Caki2 (cell line): ENCODE data around the gene ADGRG1. TPM values are rescaled to one million over a fixed set of nuclear protein-coding genes. Genes with fewer than 3 reads are reported as not detected.
A peak's percentile ranks its signal among the peaks of the same experiment; 100 is the strongest.

ENCODE experiments used
- DNase-seq: peaks from one replicate; pipeline ENCODE4 v3.0.0-alpha.2; 2015; ENCODE audit warnings: low read depth
- in situ Hi-C: cut with HindIII; loops from 2 replicates; pipeline ENCODE4 v1.10.0; 2016; ENCODE audit warnings: low sequenced_read_pairs, low pct_unique_long_range_greater_than_20kb, mixed read lengths
- total RNA-seq: library from RNA; depleted of rRNA; stranded (reverse); fragments of >200 nt; shearing (Covaris generic); gene quantifications from 2 replicates; pipeline ENCODE4 v1.2.3, GENCODE V29; 2014; ENCODE audit warnings: low replicate concordance

ADGRG1 gene
- total RNA-seq, 1 experiment from 2014 or later = 32.2 TPM

DNA sequence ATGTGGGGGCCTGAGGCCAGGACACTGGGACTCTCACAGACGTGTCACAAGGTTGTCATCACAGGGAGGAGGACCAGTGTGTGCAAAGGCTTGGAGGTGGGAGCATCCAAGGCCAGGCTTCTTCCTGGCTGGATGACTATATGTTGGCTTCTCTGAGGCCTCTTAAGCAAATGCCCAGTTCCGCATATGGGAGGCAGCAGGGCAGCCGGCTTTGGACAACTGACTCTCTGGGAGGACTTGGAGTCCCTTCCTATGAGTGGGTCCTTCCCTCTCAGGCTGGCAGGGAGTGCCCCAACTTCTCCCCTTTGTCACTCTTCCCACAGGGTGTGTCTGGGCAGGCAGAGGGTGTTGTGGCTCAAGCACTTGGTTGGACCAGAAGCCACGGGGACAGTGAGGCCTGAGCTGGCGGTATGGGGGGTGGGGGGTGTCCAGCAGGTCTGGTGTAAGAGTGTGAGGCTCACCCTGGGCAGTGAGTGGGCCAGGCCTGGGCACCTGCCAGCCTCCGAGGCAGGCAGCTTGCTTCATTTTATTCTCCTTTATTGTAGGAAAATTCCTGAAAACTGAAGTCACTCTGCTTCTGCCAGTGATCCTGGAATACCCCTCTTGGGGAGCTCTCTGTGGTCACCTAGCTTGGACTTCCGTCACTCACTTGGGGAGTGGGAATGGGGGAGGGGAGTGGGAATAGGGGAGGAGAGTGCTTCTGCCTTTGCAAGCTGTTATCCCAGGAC, 14.9 kb downstream of the ADGRG1 start:
- in situ Hi-C loops = no loop called here
- DNase-seq = peak; percentile 39

DNA sequence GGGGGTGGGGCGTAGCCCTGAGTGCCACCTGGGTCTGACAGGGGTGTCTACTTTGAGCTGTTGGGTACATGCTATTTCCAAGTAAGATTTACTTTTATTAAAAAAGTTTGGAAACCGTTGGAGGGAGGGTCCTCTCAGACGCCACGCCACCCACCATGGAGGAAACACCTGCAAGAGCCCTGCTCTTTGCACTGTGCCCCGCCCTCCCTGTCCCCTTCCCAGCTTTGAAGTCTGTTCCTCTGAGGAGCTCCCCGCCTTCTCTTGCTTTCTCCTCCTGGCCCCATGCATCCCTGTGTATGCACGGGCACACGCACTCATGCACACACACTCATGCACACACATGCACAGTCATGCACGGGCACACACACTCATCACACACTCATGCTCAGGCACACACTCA, 15.5 kb downstream of the ADGRG1 start:
- no peak for DNase-seq
- in situ Hi-C loops = no loop called here

DNA sequence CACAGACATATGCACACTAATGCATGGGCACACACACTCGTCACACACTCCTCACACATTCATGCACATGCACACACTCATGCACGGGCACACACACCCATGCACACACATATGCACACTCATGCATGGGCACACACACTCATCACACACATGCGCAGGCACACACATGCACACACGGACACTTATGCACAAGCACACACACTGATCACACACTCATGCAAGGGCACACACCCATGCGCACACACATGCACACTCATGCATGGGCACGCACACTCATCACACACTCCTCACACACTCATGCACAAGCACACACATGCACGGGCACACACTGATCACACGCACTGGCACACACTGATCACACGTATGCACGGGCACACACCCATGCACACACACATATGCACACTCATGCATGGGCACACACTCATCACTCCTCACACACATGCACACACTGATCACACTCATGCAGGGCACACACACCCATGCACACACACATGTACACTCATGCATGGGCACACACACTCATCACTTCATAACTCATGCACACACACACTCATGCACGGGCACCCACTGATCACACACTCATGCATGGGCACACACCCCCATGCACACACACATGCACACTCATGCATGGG, 16.1 kb downstream of the ADGRG1 start:
- DNase-seq = no peak
- in situ Hi-C loops = no loop called here

DNA sequence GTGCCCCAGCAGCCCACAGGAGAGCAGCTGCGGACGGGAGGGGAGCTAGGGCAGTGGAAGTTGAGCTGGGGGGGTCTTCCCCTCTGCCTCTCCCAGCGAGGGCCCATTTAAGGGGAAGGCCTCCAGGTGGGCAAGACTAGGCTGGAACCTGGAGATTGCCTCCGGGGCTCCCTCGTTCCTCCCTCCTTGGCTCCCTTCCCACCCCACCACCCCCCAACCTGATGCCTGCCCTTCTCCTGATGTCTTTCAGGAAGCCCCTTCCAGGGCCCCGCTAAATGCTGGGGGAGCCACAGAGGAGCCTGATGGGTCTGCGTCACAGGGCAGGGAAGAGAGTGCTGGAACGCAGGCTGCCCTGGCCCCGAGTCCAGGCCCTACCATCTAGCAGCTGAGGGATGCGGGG, 16.7 kb downstream of the ADGRG1 start:
- no peak for DNase-seq
- in situ Hi-C loops = no loop called here

DNA sequence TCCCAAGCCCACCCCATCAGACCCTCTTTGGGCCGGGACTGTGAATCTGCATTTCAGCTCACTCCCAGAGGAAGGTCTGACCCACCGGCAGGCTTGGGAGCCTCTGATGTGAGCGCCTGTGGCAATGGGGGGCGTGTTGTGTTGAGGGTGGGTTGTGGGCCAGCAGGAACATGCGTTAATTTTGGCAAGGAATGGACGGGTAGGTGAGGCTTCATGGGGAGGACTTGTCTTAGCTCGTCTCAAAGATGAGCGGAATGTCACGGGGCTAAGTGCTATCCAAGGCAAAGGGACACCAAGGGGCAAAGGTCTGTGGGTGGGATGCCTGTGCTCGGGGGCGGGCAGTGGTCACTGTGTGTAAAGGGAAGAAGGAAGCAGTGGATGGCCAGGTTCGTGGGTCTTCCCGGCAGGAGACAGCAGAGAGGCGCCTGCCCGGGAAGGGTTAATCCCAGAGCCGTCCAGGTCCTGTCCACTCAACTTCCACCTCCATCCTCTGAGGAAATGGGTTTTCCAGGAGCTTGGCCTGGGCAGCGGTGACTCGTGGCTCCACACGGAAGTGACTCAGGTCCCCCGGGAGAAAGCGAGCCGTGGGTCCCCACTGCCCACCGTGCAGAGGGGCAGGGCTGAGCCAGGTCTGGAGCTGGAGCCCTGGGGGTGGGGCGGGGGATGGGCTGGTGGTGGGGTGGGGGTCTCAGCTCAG, 17.4 kb downstream of the ADGRG1 start:
- no peak for DNase-seq
- in situ Hi-C loops = no loop called here

DNA sequence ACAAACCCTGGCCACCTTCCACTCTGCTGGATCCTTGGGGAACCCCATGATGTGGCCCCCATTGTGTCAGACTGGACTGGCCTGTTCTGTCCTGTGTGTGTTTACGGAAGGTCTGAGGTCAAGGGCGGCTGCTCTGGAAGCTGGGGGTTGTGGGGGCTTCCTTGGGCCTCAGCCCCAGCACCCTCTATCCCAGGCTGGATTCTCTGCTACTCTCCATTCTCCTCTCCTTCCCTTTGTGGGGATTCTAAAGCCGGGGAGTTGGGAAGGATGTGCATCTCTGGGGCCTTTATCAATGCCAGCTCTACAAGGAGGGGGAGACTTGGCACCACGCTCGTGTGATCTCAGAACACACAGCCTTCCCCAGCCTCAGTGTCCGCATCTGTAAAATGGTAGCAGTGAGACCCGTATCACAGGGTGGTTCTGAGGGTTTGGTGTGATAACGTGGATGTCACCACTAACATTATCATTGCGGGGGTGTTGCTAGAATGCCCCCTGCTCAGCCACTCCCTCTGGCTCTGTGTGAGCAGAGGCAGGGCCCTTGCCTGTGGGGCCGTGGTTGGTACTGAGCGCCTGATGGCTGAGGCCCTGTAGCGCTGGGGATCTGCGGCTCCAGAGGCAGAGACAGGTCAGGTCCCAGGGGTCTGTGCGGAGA, 18.1 kb downstream of the ADGRG1 start:
- in situ Hi-C loops = no loop called here
- DNase-seq = no peak

DNA sequence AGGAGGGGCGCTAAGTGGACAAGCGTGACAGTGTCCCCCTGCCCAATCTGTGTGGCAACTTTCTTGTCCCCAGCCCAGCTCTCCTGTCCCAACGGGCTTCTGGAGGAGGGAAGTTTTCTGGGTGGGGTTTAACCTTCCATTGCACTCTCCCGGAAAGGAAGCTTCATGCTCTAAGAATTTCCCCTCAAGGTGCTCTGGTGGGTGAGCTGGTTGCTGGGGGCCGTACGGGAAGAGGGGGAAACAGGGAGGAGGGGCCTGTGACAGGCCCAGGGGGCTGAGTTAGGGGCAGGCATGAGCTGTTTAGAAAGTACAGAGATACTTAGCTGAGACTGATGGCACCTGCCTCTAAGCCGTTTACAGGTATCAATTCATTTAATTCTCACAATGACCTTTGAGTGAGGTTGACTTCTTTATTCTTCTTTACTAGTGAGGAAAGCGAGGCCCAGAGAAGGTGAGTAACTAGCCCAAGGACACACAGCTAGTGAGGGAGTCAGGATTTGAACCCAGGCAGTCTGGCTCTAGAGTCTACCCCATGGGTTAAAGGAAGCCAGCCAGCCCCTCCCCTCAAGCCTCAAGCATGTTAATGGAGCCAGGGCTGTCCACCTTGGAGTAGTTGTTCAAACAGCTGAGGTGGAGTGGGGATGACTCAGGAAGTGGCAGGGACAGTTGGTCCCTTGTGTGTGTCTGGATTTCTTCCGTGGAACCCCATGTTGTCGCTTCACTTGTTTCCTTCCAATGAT, 18.9 kb downstream of the ADGRG1 start:
- in situ Hi-C loops = no loop called here

DNA sequence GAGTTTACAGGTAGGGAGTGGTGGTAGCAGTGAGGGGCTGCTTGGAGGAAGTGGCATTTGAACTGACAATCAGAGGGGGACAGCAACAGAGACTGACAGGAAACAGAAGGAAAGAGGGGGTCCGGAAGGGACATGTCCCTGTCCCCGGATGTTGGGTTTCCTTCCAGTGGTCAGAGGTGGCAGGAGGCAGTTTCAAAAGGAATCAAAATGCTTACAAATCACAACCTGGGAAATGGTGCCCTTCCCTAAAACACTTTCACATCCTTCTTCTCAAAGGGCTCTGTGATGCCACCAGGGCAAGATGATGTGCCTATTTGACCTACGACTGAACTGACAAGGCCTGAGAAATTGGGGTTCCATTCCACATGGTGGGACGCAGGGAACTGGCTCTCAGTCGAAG, 19.7 kb downstream of the ADGRG1 start:
- in situ Hi-C loops = no loop called here
- DNase-seq = no peak

More for the DNA sequence above, 18.9 kb downstream of the ADGRG1 start:
- no peak for DNase-seq

DNA sequence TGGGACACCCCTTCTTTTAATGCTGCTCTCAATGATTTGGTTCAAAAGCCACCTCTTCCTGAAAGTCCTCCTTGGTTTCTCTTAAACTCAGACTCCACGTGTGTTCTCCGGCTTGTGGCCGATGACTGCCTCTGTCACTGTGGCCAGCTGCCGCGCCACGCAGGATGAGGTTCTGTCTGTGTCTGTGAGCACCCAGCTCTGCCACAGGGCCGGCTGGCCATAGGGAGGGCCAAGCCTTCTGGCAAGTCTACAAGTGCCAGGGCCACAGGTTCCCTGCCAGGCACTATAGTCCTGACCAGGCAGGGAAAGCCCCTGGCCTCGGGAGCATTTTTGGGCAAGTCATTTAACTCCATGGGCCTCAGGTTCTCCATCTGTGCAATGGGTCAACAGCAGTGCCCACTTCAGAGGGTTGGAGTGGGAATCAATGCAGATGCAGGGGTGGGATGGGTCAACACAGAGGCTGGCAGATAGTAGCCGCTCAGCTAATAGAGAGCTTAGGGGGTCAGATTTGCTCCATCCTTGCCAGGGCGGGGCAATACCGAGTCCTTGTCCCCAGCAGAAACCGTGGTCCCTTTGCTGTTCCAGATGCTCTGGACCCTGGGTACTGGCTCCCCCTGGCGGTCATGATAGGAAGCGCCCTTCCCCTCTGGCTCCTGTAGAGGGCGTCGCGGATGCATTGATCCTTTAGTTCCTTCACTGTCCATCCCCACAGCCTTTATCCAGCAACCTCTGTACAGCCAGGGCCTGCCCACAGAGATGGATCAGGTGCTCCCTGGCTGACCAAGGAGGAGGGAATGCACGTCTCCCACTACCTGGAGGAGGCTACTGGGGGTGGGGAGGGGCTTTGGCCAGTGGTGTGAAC, 20.4 kb downstream of the ADGRG1 start:
- DNase-seq = peak; percentile 75
- in situ Hi-C loops = no loop called here

DNA sequence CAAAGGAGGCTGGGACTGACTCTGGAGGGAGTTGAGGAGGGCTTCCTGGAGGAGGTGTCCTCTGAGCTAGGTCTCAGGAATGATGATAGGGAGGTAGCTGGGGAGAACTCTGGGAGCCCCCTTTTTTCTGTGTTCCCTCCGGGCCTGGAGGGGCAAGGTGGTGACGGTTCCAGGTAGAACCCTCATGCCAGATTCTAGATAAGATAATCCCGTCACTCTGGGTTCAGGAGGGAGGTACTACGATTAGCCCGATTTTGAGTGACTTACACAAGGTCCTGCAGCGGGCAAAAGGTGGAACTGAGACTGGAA, 21.0 kb downstream of the ADGRG1 start:
- in situ Hi-C loops = no loop called here

DNA sequence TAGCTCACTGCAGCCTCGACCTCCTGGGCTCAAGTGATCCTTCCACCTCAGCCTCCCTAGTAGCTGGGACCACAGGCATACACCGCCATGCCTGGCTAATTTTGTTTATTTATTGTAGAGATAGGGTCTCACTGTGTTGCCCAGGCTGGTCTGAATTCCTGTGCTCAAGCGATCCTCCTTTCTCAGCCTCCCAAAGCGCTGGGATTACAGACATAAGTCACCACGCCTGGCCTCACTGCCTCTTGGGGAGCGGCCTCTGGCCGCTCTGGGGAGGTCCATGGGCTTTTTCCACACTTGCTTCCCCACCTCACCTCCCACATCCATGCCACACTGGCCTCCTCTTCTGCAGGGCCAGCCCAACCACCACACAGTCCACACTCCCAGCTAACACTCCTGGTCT, 21.4 kb downstream of the ADGRG1 start:
- no peak for DNase-seq

More for the DNA sequence above, 21.0 kb downstream of the ADGRG1 start:
- no peak for DNase-seq

DNA sequence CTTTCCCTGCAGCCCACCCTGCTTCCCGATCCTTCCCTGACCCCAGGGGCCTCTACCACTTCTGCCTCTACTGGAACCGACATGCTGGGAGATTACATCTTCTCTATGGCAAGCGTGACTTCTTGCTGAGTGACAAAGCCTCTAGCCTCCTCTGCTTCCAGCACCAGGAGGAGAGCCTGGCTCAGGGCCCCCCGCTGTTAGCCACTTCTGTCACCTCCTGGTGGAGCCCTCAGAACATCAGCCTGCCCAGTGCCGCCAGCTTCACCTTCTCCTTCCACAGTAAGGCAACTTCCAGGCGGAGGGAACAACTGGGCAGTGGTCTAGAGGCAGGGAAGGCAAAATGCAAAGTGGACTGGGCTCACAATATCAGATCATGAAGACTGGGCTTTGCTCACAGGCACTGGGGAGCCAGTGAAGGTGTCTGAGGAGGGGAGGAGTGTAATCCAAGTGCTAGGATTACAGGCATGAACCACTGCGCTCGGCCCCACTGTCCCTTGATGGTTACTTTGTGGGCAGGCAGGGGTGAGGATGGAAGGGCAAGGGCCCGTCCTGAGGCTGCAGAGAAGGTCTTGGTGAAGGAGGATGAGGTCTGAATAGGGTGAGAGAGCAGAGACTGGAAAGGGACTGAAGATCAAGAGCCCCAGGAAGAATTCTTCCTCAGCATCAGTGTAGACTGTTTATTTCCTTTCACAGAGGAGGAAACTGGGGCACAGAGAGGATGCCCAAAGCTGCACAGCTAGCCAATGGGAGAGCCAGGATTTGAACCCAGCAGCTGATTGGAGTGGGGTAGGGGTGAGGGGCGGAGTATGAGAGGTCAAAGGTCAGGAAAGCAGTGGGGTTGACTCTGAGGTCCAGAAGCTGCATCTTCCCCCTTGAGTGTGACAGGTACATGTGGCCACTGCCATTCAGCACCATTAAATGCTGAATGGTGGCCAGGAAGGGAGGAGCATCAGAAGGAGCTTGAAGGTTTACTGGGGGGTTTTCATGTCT, 23.2 kb downstream of the ADGRG1 start:
- in situ Hi-C loops = no loop called here
- DNase-seq = no peak

More for the DNA sequence above, 21.4 kb downstream of the ADGRG1 start:
- in situ Hi-C loops = no loop called here

DNA sequence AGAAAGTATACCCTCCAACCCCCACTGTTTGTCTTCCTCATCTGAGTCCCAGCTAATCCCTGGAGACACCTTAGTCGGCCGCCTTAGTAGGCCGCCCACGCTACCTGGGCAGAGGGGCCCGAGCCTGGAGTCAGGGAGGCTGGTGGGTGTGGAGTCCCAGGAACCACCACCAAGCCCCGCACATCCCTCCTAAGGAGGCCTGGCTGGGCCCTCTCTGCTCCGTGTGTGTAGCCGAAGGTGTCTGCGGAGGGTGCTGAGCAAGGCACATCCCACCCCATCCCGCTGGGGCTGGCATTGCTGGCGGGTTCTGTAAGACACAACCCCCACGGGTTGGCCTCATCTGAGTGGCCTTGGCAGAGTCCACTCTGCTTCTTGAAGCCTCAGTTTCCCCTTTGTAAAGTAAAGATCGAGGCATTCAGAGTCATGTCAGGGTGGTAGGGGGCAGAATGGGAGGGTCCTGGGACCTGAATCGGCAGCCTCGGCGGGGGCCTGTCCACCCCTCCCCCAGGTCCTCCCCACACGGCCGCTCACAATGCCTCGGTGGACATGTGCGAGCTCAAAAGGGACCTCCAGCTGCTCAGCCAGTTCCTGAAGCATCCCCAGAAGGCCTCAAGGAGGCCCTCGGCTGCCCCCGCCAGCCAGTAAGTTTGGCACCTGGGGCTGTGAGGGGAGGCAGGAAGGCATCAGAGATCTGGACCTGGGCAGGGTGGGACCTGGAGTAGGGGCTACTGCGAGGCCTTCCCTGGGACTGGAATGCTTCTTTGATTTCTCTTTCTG, 24.5 kb downstream of the ADGRG1 start:
- DNase-seq = no peak
- in situ Hi-C loops = no loop called here

DNA sequence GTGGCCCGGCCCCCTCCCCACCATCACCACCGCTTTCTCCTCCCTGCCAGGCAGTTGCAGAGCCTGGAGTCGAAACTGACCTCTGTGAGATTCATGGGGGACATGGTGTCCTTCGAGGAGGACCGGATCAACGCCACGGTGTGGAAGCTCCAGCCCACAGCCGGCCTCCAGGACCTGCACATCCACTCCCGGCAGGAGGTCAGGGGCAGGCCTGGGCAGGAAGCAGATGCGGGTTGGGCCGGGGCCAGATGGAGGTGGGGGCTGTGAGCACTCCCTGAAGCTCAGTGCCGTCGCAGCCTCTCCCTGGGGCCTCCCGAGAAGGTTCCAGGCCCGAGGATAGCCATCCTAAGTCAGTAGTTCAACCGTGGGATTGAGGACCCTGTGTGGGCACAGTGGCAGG, 25.5 kb downstream of the ADGRG1 start:
- in situ Hi-C loops = no loop called here
- DNase-seq = no peak

DNA sequence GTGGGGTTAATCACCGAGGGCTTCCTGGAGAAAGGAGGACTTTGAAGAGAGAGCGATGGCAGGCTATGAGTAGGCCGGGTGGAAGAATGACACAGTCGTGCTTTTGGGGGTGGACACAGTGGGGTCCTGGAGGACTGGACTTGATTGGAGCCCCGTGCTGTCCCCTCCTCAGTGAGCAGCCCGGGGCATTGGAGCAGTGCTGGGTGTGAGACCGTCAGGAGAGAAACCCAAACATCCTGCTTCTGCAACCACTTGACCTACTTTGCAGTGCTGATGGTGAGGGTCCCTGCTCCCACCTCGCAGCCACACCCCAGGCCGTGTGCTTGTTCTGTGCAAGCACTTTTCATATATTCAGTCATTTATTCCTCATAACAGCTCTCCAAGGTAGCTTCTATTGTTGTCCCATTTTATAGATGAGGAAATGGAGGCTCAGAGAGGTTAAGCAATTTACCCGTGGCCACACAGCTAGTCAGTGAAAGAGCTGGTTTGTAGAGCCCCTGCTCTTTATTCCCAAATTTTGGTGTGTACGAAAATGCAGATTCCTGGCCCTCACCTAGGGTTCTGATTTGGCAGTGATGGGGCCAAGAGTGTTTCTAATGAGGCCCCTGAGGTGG, 28.0 kb downstream of the ADGRG1 start:
- no peak for DNase-seq
- in situ Hi-C loops = no loop called here

DNA sequence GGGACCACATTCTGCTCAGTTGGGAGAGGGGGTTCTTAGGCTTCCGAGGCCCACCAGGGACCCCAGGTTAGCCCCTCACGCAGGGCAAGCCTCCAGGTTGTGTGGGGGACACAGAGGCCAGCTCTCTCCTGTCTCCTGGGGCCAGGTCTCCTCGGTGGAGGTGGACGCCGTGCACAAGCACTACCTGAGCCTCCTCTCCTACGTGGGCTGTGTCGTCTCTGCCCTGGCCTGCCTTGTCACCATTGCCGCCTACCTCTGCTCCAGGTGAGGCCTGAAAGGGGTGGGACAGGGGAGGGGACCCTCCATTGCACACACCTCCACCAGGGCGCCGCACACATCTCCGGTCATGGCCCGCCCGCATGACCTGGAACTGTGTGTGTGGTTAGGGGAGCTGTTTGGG, 28.8 kb downstream of the ADGRG1 start:
- no peak for DNase-seq
- in situ Hi-C loops = no loop called here
